AG04450 (cell line): ENCODE results near the gene TENT5C. TPM values are rescaled to one million over a fixed set of nuclear protein-coding genes. Genes with fewer than 3 reads are reported as not detected.

Experiments used
- CTCF ChIA-PET: fragments of 300-600, 350-600 bp; formaldehyde crosslinking; extraction: SDS; loops from one replicate; lab custom pipeline; 2022; ENCODE audit warnings: antibody characterized with exemption, inconsistent platforms; lab: Charles Lee
- POLR2A ChIA-PET: fragments of 350-600 bp; formaldehyde crosslinking; extraction: SDS; loops from one replicate; lab custom pipeline; 2021; ENCODE audit warnings: antibody characterized with exemption, inconsistent platforms; lab: Yijun Ruan, JAX
- DNase-seq: peaks from one replicate; pipeline ENCODE4 v3.0.0-alpha.2; 2011; ENCODE audit warnings: low read depth, low spot score
- H3K27ac ChIP-seq: one replicate; pipeline ENCODE4 v1.5.1; 2012; ENCODE audit warnings: low read depth, low read length, control low read depth
- H3K27me3 ChIP-seq: one replicate; pipeline ENCODE4 v1.6.0; 2012; ENCODE audit warnings: low read length; ENCODE audit not compliant: control insufficient read depth, insufficient read depth
- H3K4me3 ChIP-seq: 2 replicates; pipeline ENCODE4 v1.5.1; 2011; ENCODE audit warnings: mild to moderate bottlenecking, low read depth, low read length, control low read depth
- H3K9me3 ChIP-seq: 2 replicates; pipeline ENCODE4 v1.5.1; 2012; ENCODE audit warnings: low read length; ENCODE audit not compliant: control insufficient read depth, insufficient read depth
- CTCF ChIP-seq: IDR thresholded peaks from 2 replicates; pipeline ENCODE4 v1.5.1; 2011; ENCODE audit warnings: low read depth, low read length, control low read depth, inconsistent platforms
- polyA plus RNA-seq: library from polyadenylated mRNA; depleted of rRNA; stranded (reverse); fragments of >200 nt; gene quantifications from 2 replicates; pipeline ENCODE4 v1.2.3, GENCODE V29; 2011

TENT5C gene
- polyA plus RNA-seq, 1 experiment = 29.2 TPM

DNA sequence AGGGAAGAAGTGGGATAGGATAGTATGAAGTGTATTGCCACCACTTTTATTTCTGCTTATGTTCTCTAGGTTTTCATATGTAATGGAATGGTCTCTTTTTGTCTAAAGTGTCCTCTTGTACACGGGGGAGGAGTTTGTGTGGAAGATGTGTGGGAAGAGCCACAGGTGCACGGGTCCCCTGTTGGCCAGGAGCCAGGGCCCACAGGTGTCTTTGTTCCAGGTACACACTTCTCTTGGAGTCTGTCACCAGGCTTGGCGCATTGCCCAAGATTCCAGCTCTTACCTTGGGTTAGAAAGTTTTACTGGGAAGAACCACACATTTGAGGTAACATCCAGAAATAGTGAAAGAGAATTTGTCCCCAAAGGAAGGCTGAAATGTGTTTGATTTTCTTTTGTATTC is 10.5 kb downstream of the TENT5C start:
- ChIA-PET CTCF (no interaction called here), POLR2A (no interaction called here)
- Histone ChIP-seq H3K4me3 (no peak overlapping the region), H3K27ac (no peak overlapping the region), H3K27me3 (no peaks in the 10 kb centered on the region), H3K9me3 (no peaks in the 10 kb centered on the region)
- no peak for DNase-seq
- no peak for TF ChIP-seq CTCF

- Histone ChIP-seq H3K4me3 (no peak overlapping the region), H3K9me3 (no peaks in the 10 kb centered on the region), H3K27me3 (no peaks in the 10 kb centered on the region), H3K27ac (no peak overlapping the region)
- no peak for TF ChIP-seq CTCF
- POLR2A ChIA-PET = no interaction called here
- CTCF ChIA-PET = no interaction called here
- DNase-seq = no peak
Measured at GRCh38 chr1:117616967-117617366, 11.1 kb downstream of the TENT5C start.

- H3K9me3 ChIP-seq = no peaks in the 10 kb centered on the region
- ChIA-PET CTCF (interaction anchor here (0.7 to 1.4 kb wide), 3 partner anchors 12 to 276 kb away, joined by 3 to 4 read pairs (median 3); no protein-coding TSS in a partner anchor), POLR2A (interaction anchor here (0.7 kb wide), 1 partner anchor 113 kb away, joined by 3 read pairs; no protein-coding TSS in a partner anchor)
- no peaks in the 10 kb centered on the region for H3K27me3 ChIP-seq
- TF ChIP-seq CTCF = no peak
- DNase-seq = no peak
- no peak overlapping the region for H3K4me3 ChIP-seq
- H3K27ac ChIP-seq = no peak overlapping the region
Measured at GRCh38 chr1:117618450-117619122, 12.7 kb downstream of the TENT5C start.

DNA sequence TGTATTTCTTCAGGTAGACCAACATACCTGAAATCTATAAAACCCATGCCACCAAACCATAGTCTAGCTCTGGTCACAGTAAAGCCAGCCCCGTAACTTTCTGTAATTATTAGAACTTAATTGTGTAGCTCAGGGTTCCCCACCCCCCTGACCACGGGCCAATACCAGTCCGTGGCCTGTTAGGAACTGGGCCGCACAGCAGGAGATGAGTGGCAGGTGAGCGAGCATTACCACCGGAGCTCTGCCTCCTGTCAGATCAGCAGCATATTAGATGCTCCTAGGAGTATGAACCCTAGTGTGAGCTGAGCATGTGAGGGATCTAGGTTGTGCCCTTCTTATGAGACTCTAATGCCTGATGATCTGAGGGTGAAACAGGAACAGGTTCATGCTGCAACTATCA is 14.6 kb downstream of the TENT5C start:
- Histone ChIP-seq H3K9me3 (no peaks in the 10 kb centered on the region), H3K27me3 (no peaks in the 10 kb centered on the region), H3K27ac (no peak overlapping the region), H3K4me3 (no peak overlapping the region)
- POLR2A ChIA-PET = no interaction called here
- TF ChIP-seq CTCF = no peak
- CTCF ChIA-PET = interaction anchor here (1.0 kb wide), 1 partner anchor 139 kb away, joined by 3 read pairs; no protein-coding TSS in a partner anchor
- DNase-seq = no peak

DNA sequence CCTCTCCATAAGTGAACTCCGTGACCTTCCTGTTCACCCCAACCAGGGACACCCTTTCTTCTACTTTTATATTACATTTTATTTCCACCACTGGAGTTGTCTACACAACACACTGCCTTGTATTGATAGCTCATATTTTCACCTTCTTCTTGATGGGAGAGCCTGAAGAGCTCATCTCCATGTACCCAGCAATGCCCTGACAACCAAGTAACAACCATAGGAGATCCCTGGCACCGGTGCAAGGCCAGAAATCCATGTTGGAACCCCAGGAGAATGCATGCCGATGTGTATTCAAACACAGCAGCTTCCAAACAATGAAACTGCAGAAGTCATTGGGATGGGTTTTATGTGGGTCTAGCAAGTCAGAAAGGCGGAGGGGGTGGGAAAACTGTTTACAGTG is 15.5 kb downstream of the TENT5C start:
- H3K27ac ChIP-seq = no peak overlapping the region
- no peaks in the 10 kb centered on the region for H3K9me3 ChIP-seq
- ChIA-PET CTCF (interaction anchor here (1.0 kb wide), 1 partner anchor 138 kb away, joined by 3 read pairs; no protein-coding TSS in a partner anchor), POLR2A (no interaction called here)
- DNase-seq = no peak
- TF ChIP-seq CTCF = no peak
- no peak overlapping the region for H3K4me3 ChIP-seq
- no peaks in the 10 kb centered on the region for H3K27me3 ChIP-seq
